Tibial artery (tissue), 4 donors: ENCODE data around the gene USF3.
"Not testable (repeated sequence)": the region's sequence is repeated elsewhere in the genome, so short reads cannot be mapped to it uniquely, and the experiment has no call there.

Source experiments
- DNase-seq, 2 donors: peaks; one replicate each; pipeline ENCODE4 v3.0.0-alpha.2; 2019
- H3K27ac ChIP-seq, 2 donors: fragments of 200-600 bp; sonication (generic) in 1 of 2; 1 replicate in 1 of 2; 2 replicates in 1 of 2; pipeline ENCODE4 v1.5.1; 2018 to 2019; ENCODE audit warnings: mild to moderate bottlenecking in 1 of 2
- H3K27me3 ChIP-seq, 2 donors: fragments of 200-600 bp; sonication (generic) in 1 of 2; one replicate each; pipeline versions ENCODE4 v1.5.1 to v1.6.0; 2016 to 2019
- H3K36me3 ChIP-seq, 3 donors: fragments of 200-600 bp; sonication (generic) in 2 of 3; one replicate each; pipeline ENCODE4 v1.5.1; 2016 to 2019; ENCODE audit warnings: mild to moderate bottlenecking in 2 of 3
- H3K4me1 ChIP-seq, 4 donors: fragments of 200-600 bp; sonication (generic) in 2 of 4; 1 replicate in 3 of 4; 2 replicates in 1 of 4; pipeline ENCODE4 v1.5.1; 2016 to 2019
- H3K4me3 ChIP-seq, 2 donors: fragments of 200-600 bp; sonication (generic) in 1 of 2; 1 replicate in 1 of 2; 2 replicates in 1 of 2; pipeline ENCODE4 v1.5.1; 2018 to 2019; ENCODE audit warnings: mild to moderate bottlenecking in 2 of 2
- H3K9me3 ChIP-seq, 3 donors: fragments of 200-600 bp; sonication (generic) in 1 of 3; one replicate each; pipeline ENCODE4 v1.5.1; 2016 to 2019
- intact Hi-C: fragments of 100-400 bp; cut with DNase I; formaldehyde crosslinking; loops from one replicate; pipeline ENCODE4 v1.15.0; 2023; ENCODE audit warnings: low total_unique reads
- TF ChIP-seq, protein P1 (sequence below), 2 experiments: fragments of 200-600 bp in 1 of 2; fragments of 450-650 bp in 1 of 2; IDR thresholded peaks; one replicate each; pipeline ENCODE4 v1.5.1; 2017 to 2019; ENCODE audit warnings: antibody characterized with exemption in 2 of 2, mild to moderate bottlenecking in 1 of 2, moderate library complexity in 1 of 2

Gene USF3

DNA sequence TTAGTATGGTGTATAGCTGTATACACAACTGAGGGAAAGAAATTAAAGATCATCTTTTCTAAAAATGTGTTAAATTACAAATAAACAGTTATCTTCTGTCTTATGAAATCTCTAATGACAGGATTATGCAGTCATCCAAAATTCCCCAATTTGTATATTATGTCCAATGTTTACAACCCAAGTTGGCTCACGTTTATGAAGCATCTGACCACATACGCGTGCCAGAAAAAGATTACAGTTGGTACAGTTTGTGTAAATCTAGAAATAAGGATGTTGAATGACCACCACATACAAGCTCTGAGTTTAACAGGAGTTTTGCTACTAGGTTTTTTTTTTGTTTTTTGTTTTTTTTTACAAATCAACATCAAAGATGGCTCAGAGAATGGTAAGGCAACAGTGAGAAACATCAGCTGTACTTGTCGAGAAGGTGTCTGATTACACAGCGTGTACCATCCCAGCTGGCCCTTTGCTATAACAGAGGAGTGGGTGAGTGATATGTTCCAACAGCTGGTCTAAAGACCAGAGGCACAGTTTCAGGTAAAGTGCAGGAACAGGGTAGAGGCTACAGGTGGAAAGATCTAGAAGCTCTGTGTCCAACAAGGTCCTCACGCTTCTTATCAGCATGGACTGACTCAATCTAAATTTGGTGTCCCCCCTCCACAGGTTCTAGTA, 47.1 kb downstream of the USF3 start:
- Histone ChIP-seq H3K4me1 (no peaks in the 10 kb centered on the region), H3K9me3 (peaks cover 0 to 11% (median 0%) of the 10 kb centered on the region in 3 donors), H3K27ac (no peak overlapping the region), H3K27me3 (no peaks in the 10 kb centered on the region), H3K4me3 (no peak overlapping the region), H3K36me3 (peaks cover 0 to 7% (median 0%) of the 10 kb centered on the region in 3 donors)
- DNase-seq = no peak
- TF ChIP-seq, protein P1, sequence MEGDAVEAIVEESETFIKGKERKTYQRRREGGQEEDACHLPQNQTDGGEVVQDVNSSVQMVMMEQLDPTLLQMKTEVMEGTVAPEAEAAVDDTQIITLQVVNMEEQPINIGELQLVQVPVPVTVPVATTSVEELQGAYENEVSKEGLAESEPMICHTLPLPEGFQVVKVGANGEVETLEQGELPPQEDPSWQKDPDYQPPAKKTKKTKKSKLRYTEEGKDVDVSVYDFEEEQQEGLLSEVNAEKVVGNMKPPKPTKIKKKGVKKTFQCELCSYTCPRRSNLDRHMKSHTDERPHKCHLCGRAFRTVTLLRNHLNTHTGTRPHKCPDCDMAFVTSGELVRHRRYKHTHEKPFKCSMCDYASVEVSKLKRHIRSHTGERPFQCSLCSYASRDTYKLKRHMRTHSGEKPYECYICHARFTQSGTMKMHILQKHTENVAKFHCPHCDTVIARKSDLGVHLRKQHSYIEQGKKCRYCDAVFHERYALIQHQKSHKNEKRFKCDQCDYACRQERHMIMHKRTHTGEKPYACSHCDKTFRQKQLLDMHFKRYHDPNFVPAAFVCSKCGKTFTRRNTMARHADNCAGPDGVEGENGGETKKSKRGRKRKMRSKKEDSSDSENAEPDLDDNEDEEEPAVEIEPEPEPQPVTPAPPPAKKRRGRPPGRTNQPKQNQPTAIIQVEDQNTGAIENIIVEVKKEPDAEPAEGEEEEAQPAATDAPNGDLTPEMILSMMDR (IDR thresholded peaks at IDR 0.05) = no peak
- intact Hi-C loops = no loop called here

DNA sequence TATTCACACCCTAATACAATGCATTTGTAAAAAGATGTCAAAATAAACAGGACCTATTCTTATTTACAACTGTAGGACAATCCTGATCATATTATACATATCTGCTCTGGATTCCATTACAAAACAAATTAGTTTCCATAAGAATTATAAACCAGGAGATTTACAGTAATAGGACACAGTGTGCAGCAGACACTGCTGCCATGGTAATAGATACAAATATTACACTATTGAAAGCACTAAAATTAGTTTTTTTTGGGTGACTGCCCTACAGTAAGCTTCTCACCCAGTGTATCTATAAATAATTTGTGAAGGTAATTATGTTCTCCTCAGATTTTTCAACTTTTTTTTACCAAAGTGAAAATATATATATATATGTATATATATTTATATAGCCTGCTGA, 47.9 kb downstream of the USF3 start:
- H3K4me3 ChIP-seq = no peak overlapping the region
- H3K4me1 ChIP-seq = no peaks in the 10 kb centered on the region
- no peaks in the 10 kb centered on the region for H3K27me3 ChIP-seq
- DNase-seq = no peak
- intact Hi-C loops = no loop called here
- TF ChIP-seq, protein P1 (IDR thresholded peaks at IDR 0.05) = no peak
- H3K36me3 ChIP-seq = peaks cover 0 to 7% (median 0%) of the 10 kb centered on the region in 3 donors
- peaks cover 0 to 11% (median 0%) of the 10 kb centered on the region in 3 donors for H3K9me3 ChIP-seq
- no peak overlapping the region for H3K27ac ChIP-seq

DNA sequence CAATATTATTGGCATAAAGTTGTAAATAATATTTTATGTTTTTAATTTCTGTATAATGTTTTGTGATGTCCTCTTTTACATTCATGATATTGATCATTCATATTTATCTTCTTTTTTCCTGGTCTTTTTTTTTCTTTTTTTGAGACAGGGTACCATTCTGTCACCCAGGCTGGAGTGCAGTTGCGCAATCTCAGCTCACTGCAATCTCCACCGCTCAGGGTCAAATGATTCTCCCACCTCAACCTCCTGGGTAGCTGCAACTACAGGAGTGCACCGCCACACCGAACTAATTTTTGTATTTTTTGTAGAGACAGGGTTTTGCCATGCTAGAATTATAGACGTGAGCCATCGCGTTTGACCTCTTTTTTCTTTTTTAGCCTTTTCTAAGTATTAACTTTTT, 52.9 kb downstream of the USF3 start:
- no peaks in the 10 kb centered on the region for H3K4me1 ChIP-seq
- no peak for DNase-seq
- intact Hi-C loops = no loop called here
- no peaks in the 10 kb centered on the region for H3K27me3 ChIP-seq
- H3K27ac ChIP-seq = no peak overlapping the region
- TF ChIP-seq, protein P1 (IDR thresholded peaks at IDR 0.05) = no peak
- H3K4me3 ChIP-seq = no peak overlapping the region
- peaks cover 0 to 11% (median 0%) of the 10 kb centered on the region in 3 donors for H3K9me3 ChIP-seq
- H3K36me3 ChIP-seq = peaks cover 0 to 7% (median 0%) of the 10 kb centered on the region in 3 donors

- TF ChIP-seq, protein P1 (IDR thresholded peaks at IDR 0.05) = no peak
- no peak overlapping the region for H3K4me3 ChIP-seq
- no peaks in the 10 kb centered on the region for H3K36me3 ChIP-seq
- H3K27ac ChIP-seq = no peak overlapping the region
- no peak for DNase-seq
- intact Hi-C loops = no loop called here
- no peaks in the 10 kb centered on the region for H3K27me3 ChIP-seq
- no peaks in the 10 kb centered on the region for H3K4me1 ChIP-seq
- no peaks in the 10 kb centered on the region for H3K9me3 ChIP-seq
Observed at GRCh38 chr3:113638910-113639309, 57.5 kb downstream of the USF3 start.

DNA sequence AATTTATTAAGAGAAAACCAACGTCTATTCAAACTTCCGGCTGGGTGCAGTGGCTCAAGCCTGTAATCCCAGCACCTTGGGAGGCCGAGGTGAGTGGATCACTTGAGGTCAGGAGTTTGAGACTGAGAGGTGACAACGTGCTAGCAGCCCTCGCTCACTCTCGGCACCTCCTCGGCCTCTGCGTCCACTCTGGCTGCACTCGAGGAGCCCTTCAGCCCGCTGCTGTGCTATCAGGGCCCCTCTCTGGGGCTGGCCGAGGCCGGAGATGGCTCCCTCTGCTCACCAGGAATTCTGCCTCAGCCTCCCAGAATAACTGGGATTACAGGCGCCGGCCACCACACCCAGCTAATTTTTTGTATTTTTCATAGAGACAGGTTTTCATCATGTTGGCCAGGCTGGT, 58.7 kb downstream of the USF3 start:
- H3K27ac ChIP-seq = no peak overlapping the region
- no peaks in the 10 kb centered on the region for H3K27me3 ChIP-seq
- H3K4me3 ChIP-seq = no peak overlapping the region
- intact Hi-C loops = no loop called here
- no peaks in the 10 kb centered on the region for H3K4me1 ChIP-seq
- H3K9me3 ChIP-seq = no peaks in the 10 kb centered on the region
- DNase-seq = no peak
- TF ChIP-seq, protein P1 (IDR thresholded peaks at IDR 0.05) = no peak
- H3K36me3 ChIP-seq = no peaks in the 10 kb centered on the region

DNA sequence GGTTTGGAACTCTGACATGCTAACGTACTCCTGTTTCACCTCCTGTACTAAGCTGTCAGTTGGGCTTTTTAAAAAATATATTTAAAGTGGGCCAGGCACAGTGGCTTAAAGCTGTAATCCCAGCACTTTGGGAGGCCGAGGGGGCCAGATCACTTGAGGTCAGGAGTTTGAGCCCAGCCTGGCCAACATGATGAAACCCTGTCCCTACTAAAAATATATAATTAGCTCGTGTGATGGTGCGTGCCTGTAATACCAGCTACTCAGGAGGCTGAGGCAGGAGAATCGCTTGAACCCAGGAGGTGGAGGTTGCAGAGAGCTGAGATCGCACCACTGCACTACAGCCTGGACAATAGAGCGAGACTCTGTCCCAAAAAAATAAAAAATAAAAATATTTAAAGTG, 60.4 kb downstream of the USF3 start:
- H3K9me3 ChIP-seq, H3K36me3 ChIP-seq, intact Hi-C loops, H3K27ac ChIP-seq, H3K27me3 ChIP-seq, H3K4me3 ChIP-seq, DNase-seq, H3K4me1 ChIP-seq: not testable (repeated sequence)
